HepG2 (cell line): ENCODE measurements around the gene ASCL3. TPM values are rescaled to one million over a fixed set of nuclear protein-coding genes. Genes with fewer than 3 reads are reported as not detected.
A peak's percentile ranks its signal among the peaks of the same experiment; 100 is the strongest.

Experiments
- ATAC-seq: fragments of 200-7000 bp; cut with Tn5 transposase; 3 replicates; pipeline ENCODE4 v1.9.1; 2020; ENCODE audit warnings: mild to moderate bottlenecking, moderate library complexity
- BruUV-seq: library from RNA; stranded (reverse); fragments of 400-500 nt; replicated peaks from 2 replicates; lab custom pipeline; 2021; lab: Mats Ljungman, UMichigan
- CTCF ChIA-PET: fragments of 300-600 bp; formaldehyde crosslinking; extraction: SDS; loops from one replicate; lab custom pipeline; 2021; ENCODE audit warnings: low total read pairs, inconsistent platforms, low intra/inter-chr PET ratio; lab: Yijun Ruan, JAX
- POLR2A ChIA-PET: fragments of 350-600 bp; sonication (Branson Sonifier 250); formaldehyde crosslinking; loops from one replicate; lab custom pipeline; 2020; ENCODE audit warnings: antibody characterized with exemption, inconsistent platforms; lab: Yijun Ruan, JAX
- DNase-seq: peaks from one replicate; pipeline ENCODE4 v3.0.0-alpha.2; 2015; ENCODE audit warnings: low spot score
- FAIRE-seq: peaks from 3 replicates; lab custom pipeline; 2011; peaks lifted over from hg19 to GRCh38; lab: Jason Lieb, UNC
- H2AFZ ChIP-seq: one replicate; pipeline ENCODE4 v1.6.1; 2011; ENCODE audit warnings: low read length, inconsistent platforms
- H3K27ac ChIP-seq: fragments of 300-600 bp; 3 replicates; pipeline ENCODE4 v1.8.0; 2011; ENCODE audit warnings: mixed run types, mild to moderate bottlenecking, mixed read lengths, low read length, inconsistent platforms; ENCODE audit not compliant: insufficient read depth; ENCODE audit errors: extremely low read length
- H3K27me3 ChIP-seq, 2 experiments: fragments of 200-600 bp in 1 of 2; 2 replicates in 1 of 2; 3 replicates in 1 of 2; pipeline versions ENCODE4 v1.6.0 to v1.8.0; 2011; ENCODE audit warnings: low read length in 2 of 2, mild to moderate bottlenecking in 2 of 2, moderate library complexity in 2 of 2, inconsistent platforms in 1 of 2; ENCODE audit not compliant: insufficient read depth in 2 of 2, control insufficient read depth in 1 of 2
- H3K36me3 ChIP-seq, 2 experiments: fragments of 200-600 bp in 1 of 2; replicated peaks in 1 of 2; 2 replicates in 1 of 2; 3 replicates in 1 of 2; pipeline versions ENCODE4 v1.5.1 to v1.8.0; 2011; ENCODE audit warnings: low read length in 2 of 2, inconsistent platforms in 1 of 2; ENCODE audit not compliant: insufficient read depth in 2 of 2, control insufficient read depth in 1 of 2
- H3K4me1 ChIP-seq: 2 replicates; pipeline ENCODE4 v1.5.1; 2012; ENCODE audit warnings: low read length, inconsistent platforms; ENCODE audit not compliant: insufficient read depth
- H3K4me2 ChIP-seq: 2 replicates; pipeline ENCODE4 v1.6.0; 2011; ENCODE audit warnings: low read depth, low read length, inconsistent platforms
- H3K4me3 ChIP-seq, 3 experiments: fragments of 200-600 bp in 1 of 3; sonication (generic), shearing (Covaris generic) in 1 of 3; replicated peaks in 1 of 3; 2 replicates each; pipeline ENCODE4 v1.5.1; 2011 to 2016; ENCODE audit warnings: low read length in 3 of 3, inconsistent platforms in 2 of 3, low read depth in 2 of 3, mild to moderate bottlenecking in 2 of 3, control low read depth in 1 of 3, mixed read lengths in 1 of 3; ENCODE audit not compliant: insufficient read depth in 1 of 3
- H3K79me2 ChIP-seq: one replicate; pipeline ENCODE4 v1.6.1; 2011; ENCODE audit warnings: low read length, inconsistent platforms; ENCODE audit not compliant: insufficient read depth
- H3K9ac ChIP-seq: 2 replicates; pipeline ENCODE4 v1.6.0; 2011; ENCODE audit warnings: mild to moderate bottlenecking, low read depth, low read length, inconsistent platforms; ENCODE audit not compliant: insufficient read depth
- H3K9me3 ChIP-seq: 2 replicates; pipeline ENCODE4 v1.5.1; 2012; ENCODE audit warnings: mild to moderate bottlenecking, low read length
- H4K20me1 ChIP-seq: 2 replicates; pipeline ENCODE4 v1.6.0; 2011; ENCODE audit warnings: inconsistent platforms, mild to moderate bottlenecking, low read length, moderate library complexity; ENCODE audit not compliant: insufficient read depth
- ARID5B ChIP-seq: IDR thresholded peaks from 2 replicates; pipeline ENCODE4 v1.4.0; 2020; ENCODE audit warnings: mild to moderate bottlenecking, missing genetic modification reagents
- CBFB ChIP-seq: sonication (generic); formaldehyde crosslinking; IDR thresholded peaks from 2 replicates; pipeline ENCODE4 v1.4.0; 2020; ENCODE audit warnings: missing genetic modification reagents
- DMTF1 ChIP-seq: sonication (generic); formaldehyde crosslinking; IDR thresholded peaks from 2 replicates; pipeline ENCODE4 v1.4.0; 2020; ENCODE audit warnings: mild to moderate bottlenecking, missing genetic modification reagents
- KDM6A ChIP-seq: IDR thresholded peaks from 2 replicates; pipeline ENCODE4 v1.6.1; 2016; ENCODE audit warnings: low read depth
- REL ChIP-seq: sonication (generic); formaldehyde crosslinking; conservative IDR thresholded peaks from 2 replicates; pipeline ENCODE4 v1.8.0; 2022; ENCODE audit warnings: mild to moderate bottlenecking, missing genetic modification reagents, moderate library complexity
- TEAD3 ChIP-seq: optimal IDR thresholded peaks from 2 replicates; pipeline ENCODE3; 2016; ENCODE audit warnings: borderline replicate concordance
- ZBTB33 ChIP-seq: sonication (generic); formaldehyde crosslinking; IDR thresholded peaks from 2 replicates; pipeline ENCODE4 v1.4.0; 2020; ENCODE audit warnings: missing genetic modification reagents
- ZNF281 ChIP-seq: sonication (generic); formaldehyde crosslinking; IDR thresholded peaks from 2 replicates; pipeline ENCODE4 v1.4.0; 2020; ENCODE audit warnings: missing genetic modification reagents, borderline replicate concordance
- ZNF292 ChIP-seq: sonication (generic); formaldehyde crosslinking; IDR thresholded peaks from 2 replicates; pipeline ENCODE4 v1.8.1; 2022; ENCODE audit warnings: mild to moderate bottlenecking, low read depth, missing genetic modification reagents, borderline replicate concordance
- ZNF512 ChIP-seq: sonication (generic); formaldehyde crosslinking; IDR thresholded peaks from 2 replicates; pipeline ENCODE4 v1.4.0; 2020; ENCODE audit warnings: mild to moderate bottlenecking, missing genetic modification reagents
- WGBS: methylation state at CpG from one replicate; pipeline ENCODE4 v1.1.6; 2017; ENCODE audit warnings: low lambda C conversion rate; 5-methylcytosine and 5-hydroxymethylcytosine counted together
- in situ Hi-C: cut with HindIII; loops from 2 replicates; pipeline ENCODE4 v1.10.0; 2017; ENCODE audit warnings: low pct_unique_long_range_greater_than_20kb; ENCODE audit not compliant: extremely low pct_ligation_motif_present
- intact Hi-C: fragments of 100-400 bp; cut with micrococcal nuclease; formaldehyde crosslinking; loops from one replicate; pipeline ENCODE4 v1.10.0; 2022; ENCODE audit not compliant: unreplicated experiment
- polyA plus RNA-seq, 8 experiments: library from polyadenylated mRNA; depleted of rRNA in 3 of 8; stranded (reverse) in 7 of 8; unstranded in 1 of 8; fragments of >200 nt; fragmentation: Illumina TruSeq in 4 of 8; extraction: Trizol in 4 of 8; gene quantifications; 2 replicates each; pipeline versions ENCODE4 v1.2.1 to v1.2.3, GENCODE V29; 2011 to 2016; ENCODE audit warnings: low read depth in 4 of 8, missing spikeins in 1 of 8, mixed read lengths in 1 of 8; ENCODE audit not compliant: insufficient read depth in 1 of 8
- total RNA-seq, 5 experiments: library from RNA; depleted of rRNA; stranded (reverse); fragments of >200 nt; fragmentation: Illumina TruSeq; extraction: Trizol; gene quantifications; 2 replicates each; pipeline ENCODE4 v1.2.3, GENCODE V29; 2016; ENCODE audit warnings: low read depth in 1 of 5

ASCL3 gene
- total and polyA plus RNA-seq, 2 of the 13 experiments (the other 11 are each of a cell fraction or from before 2014, with no cell fraction given): not detected

- no TSS peak for BruUV-seq
- Histone ChIP-seq H3K9ac (no peak overlapping the region), H3K4me1 (peaks cover 43% of the 10 kb centered on the region), H3K27ac (no peak overlapping the region), H3K79me2 (peaks cover 2% of the 10 kb centered on the region), H4K20me1 (no peaks in the 10 kb centered on the region), H3K4me3 (no peak overlapping the region), H3K36me3 (peaks cover 7 to 32% of the 10 kb centered on the region in 2 experiments; a peak in 4 of 5 replicates), H3K9me3 (no peaks in the 10 kb centered on the region), H3K27me3 (no peaks in the 10 kb centered on the region), H2AFZ (no peak overlapping the region), H3K4me2 (no peak overlapping the region)
- 66% methylated on average over 5 of the region's 5 CpGs for WGBS
- ATAC-seq (peak; percentile 80), DNase-seq (peak; percentile 62), FAIRE-seq (peak; percentile 60)
- ChIA-PET CTCF (interaction anchor here (1.4 kb wide), 1 partner anchor 43 kb away, joined by 3 read pairs; no protein-coding TSS in a partner anchor), POLR2A (no interaction called here)
- intact Hi-C loops: no loop called here
- in situ Hi-C loops: loop anchor here (10.0 kb wide), 1 partner anchor 218 kb away; no protein-coding TSS in a partner anchor
- TF ChIP-seq TEAD3 (CRISPR knock-in tag) (peak; percentile 91), DMTF1 (CRISPR knock-in tag) (no peak), ZBTB33 (CRISPR knock-in tag) (no peak), ZNF512 (CRISPR knock-in tag) (no peak), CBFB (peak; percentile 90), ZNF281 (CRISPR knock-in tag) (no peak), ARID5B (0 out of 2 replicates have a peak, but pooled peaks have one; percentile 17), ZNF292 (CRISPR knock-in tag) (no peak), REL (CRISPR knock-in tag) (no peak), KDM6A (CRISPR knock-in tag) (no peak)
Observed at GRCh38 chr11:8917157-8917825, 25.5 kb downstream of the ASCL3 start.
